Measurements from ENCODE around the gene C11orf68. TPM values are rescaled to one million over a fixed set of nuclear protein-coding genes. Genes with fewer than 3 reads are reported as not detected.

C11orf68 gene
- total RNA-seq, 2 donors from 2014 or later: 26.0 to 29.1 TPM

DNA sequence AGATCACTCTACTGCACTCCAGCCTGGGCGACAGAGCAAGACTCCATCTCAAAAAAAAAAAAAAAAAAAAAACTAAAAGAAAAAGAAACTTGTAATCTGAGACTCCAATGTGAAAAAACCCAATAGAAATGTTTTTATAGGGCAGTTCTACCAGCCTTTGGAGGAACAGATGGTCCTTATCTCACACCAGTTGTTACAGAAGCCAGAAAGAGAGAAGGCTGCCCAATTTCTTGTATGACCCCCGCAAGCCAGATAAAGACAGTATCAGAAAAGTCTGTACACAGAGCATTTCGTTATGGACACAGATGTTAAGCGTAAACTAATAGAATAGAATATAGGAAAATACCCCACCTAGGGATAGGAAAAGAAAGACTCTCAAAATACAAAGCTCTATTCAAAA lies 15.2 kb upstream of the C11orf68 start:
- no peaks in the 10 kb centered on the region for H3K36me3 ChIP-seq (ENCODE audit: control insufficient read depth, insufficient read depth, low read length)
- H3K4me1 ChIP-seq (ENCODE audit: control insufficient read depth, insufficient read depth, low read length): no peaks in the 10 kb centered on the region
- H3K9ac ChIP-seq (ENCODE audit: extremely low read depth, low read length, poor library complexity, severe bottlenecking): no peak overlapping the region
- H3K4me3 ChIP-seq (ENCODE audit: low read length): no peak overlapping the region
- no peak for DNase-seq
- H3K9me3 ChIP-seq (ENCODE audit: control insufficient read depth, low read length): no peaks in the 10 kb centered on the region
- Mint-ChIP-seq H3K36me3 (ENCODE audit: low read depth) (no peaks in the 10 kb centered on the region), H3K27ac (no peak overlapping the region), H3K4me3 (no peak overlapping the region), H3K4me1 (no peaks in the 10 kb centered on the region), H3K9me3 (no peaks in the 10 kb centered on the region), H3K27me3 (ENCODE audit: insufficient read depth) (no peaks in the 10 kb centered on the region)
- no peaks in the 10 kb centered on the region for H3K27me3 ChIP-seq (ENCODE audit: control insufficient read depth, insufficient read depth, low read length, poor library complexity, severe bottlenecking)
- 93 to 100% methylated on average over 2 to 3 of the region's 4 CpGs for WGBS, 2 experiments (ENCODE audit: insufficient coverage in 1 of 2, insufficient read length in 1 of 2)
- TF ChIP-seq CTCF (conservative IDR thresholded peaks at IDR 0.05): no peak
- H3K27ac ChIP-seq (ENCODE audit: low read depth, low read length): no peak overlapping the region

GRCh38 chr11:65932558-65932919 lies 13.7 kb upstream of the C11orf68 start:
- no peak overlapping the region for H3K27ac ChIP-seq (ENCODE audit: low read depth, low read length)
- no peaks in the 10 kb centered on the region for H3K4me1 ChIP-seq (ENCODE audit: control insufficient read depth, insufficient read depth, low read length)
- Mint-ChIP-seq H3K36me3 (ENCODE audit: low read depth) (no peaks in the 10 kb centered on the region), H3K4me1 (peaks cover 6% of the 10 kb centered on the region), H3K9me3 (no peaks in the 10 kb centered on the region), H3K27me3 (ENCODE audit: insufficient read depth) (no peaks in the 10 kb centered on the region), H3K4me3 (no peak overlapping the region), H3K27ac (no peak overlapping the region)
- DNase-seq: peak; percentile 72
- H3K9me3 ChIP-seq (ENCODE audit: control insufficient read depth, low read length): no peaks in the 10 kb centered on the region
- no peak overlapping the region for H3K4me3 ChIP-seq (ENCODE audit: low read length)
- TF ChIP-seq CTCF (conservative IDR thresholded peaks at IDR 0.05): peak; percentile 39
- no peaks in the 10 kb centered on the region for H3K27me3 ChIP-seq (ENCODE audit: control insufficient read depth, insufficient read depth, low read length, poor library complexity, severe bottlenecking)
- H3K9ac ChIP-seq (ENCODE audit: extremely low read depth, low read length, poor library complexity, severe bottlenecking): no peak overlapping the region
- H3K36me3 ChIP-seq (ENCODE audit: control insufficient read depth, insufficient read depth, low read length): no peaks in the 10 kb centered on the region
- 59 to 69% methylated on average over 9 of the region's 9 CpGs for WGBS, 2 experiments (ENCODE audit: insufficient coverage in 1 of 2, insufficient read length in 1 of 2)

GRCh38 chr11:65931773-65932557 lies 13.1 kb upstream of the C11orf68 start:
- TF ChIP-seq CTCF (conservative IDR thresholded peaks at IDR 0.05): no peak
- Mint-ChIP-seq H3K9me3 (no peaks in the 10 kb centered on the region), H3K36me3 (ENCODE audit: low read depth) (no peaks in the 10 kb centered on the region), H3K4me1 (peaks cover 7% of the 10 kb centered on the region), H3K4me3 (no peak overlapping the region), H3K27ac (no peak overlapping the region), H3K27me3 (ENCODE audit: insufficient read depth) (no peaks in the 10 kb centered on the region)
- Histone ChIP-seq H3K4me1 (ENCODE audit: control insufficient read depth, insufficient read depth, low read length) (no peaks in the 10 kb centered on the region), H3K27me3 (ENCODE audit: control insufficient read depth, insufficient read depth, low read length, poor library complexity, severe bottlenecking) (no peaks in the 10 kb centered on the region), H3K9me3 (ENCODE audit: control insufficient read depth, low read length) (no peaks in the 10 kb centered on the region), H3K36me3 (ENCODE audit: control insufficient read depth, insufficient read depth, low read length) (no peaks in the 10 kb centered on the region), H3K9ac (ENCODE audit: extremely low read depth, low read length, poor library complexity, severe bottlenecking) (no peak overlapping the region), H3K4me3 (ENCODE audit: low read length) (no peak overlapping the region), H3K27ac (ENCODE audit: low read depth, low read length) (no peak overlapping the region)
- 85 to 94% methylated on average over 8 to 13 of the region's 13 CpGs for WGBS, 2 experiments (ENCODE audit: insufficient coverage in 1 of 2, insufficient read length in 1 of 2)
- no peak for DNase-seq
